Brain microvascular endothelial cell (primary cell): ENCODE data around the gene PEX14.
"Not testable (repeated sequence)": the region's sequence is repeated elsewhere in the genome, so short reads cannot be mapped to it uniquely, and the experiment has no call there.

Experiments
- DNase-seq: peaks from one replicate; pipeline ENCODE4 v3.0.0-alpha.2; 2020
- H3K27ac ChIP-seq: fragments of 250-450 bp; sonication (Bioruptor Pico); 2 replicates; pipeline ENCODE4 v1.5.1; 2020; ENCODE audit warnings: mild to moderate bottlenecking, moderate library complexity
- H3K27me3 ChIP-seq: fragments of 250-450 bp; sonication (Bioruptor Pico); replicated peaks from 2 replicates; pipeline ENCODE4 v1.5.1; 2020; ENCODE audit warnings: mild to moderate bottlenecking
- H3K36me3 ChIP-seq: fragments of 250-450 bp; sonication (Bioruptor Pico); replicated peaks from 2 replicates; pipeline ENCODE4 v1.5.1; 2020; ENCODE audit warnings: mild to moderate bottlenecking
- H3K4me3 ChIP-seq: 2 replicates; pipeline ENCODE4 v1.5.1; 2011; ENCODE audit warnings: low read depth, mild to moderate bottlenecking, control low read depth, low read length, moderate library complexity
- CTCF ChIP-seq: IDR thresholded peaks from 2 replicates; pipeline ENCODE4 v1.5.1; 2011; ENCODE audit warnings: low read depth, mild to moderate bottlenecking, moderate library complexity, low read length, control low read depth, inconsistent platforms; ENCODE audit errors: missing control alignments
- in situ Hi-C: cut with HindIII; loops from 2 replicates; pipeline ENCODE4 v1.10.0; 2017; ENCODE audit warnings: low sequenced_read_pairs, low pct_ligation_motif_present

The PEX14 gene

GRCh38 chr1:10472220-10473144 lies 2.3 kb upstream of the PEX14 start, which contains the start of gene DFFA:
Gene DFFA, minus strand, starts transcription at chr1:10472529. Its CDS starts 71 bp downstream, at chr1:10472458.
- no peak for TF ChIP-seq CTCF
- Histone ChIP-seq H3K27ac (peak within 1 kb of the TSS; percentile 49), H3K36me3 (peaks cover 8% of the 10 kb centered on the region), H3K4me3 (peak within 1 kb of the TSS; percentile 82), H3K27me3 (no peaks in the 10 kb centered on the region)
- in situ Hi-C loops = no loop called here
- DNase-seq = peak; percentile 98

GRCh38 chr1:10473145-10473765 lies 1.5 kb upstream of the PEX14 start:
- DNase-seq = no peak
- TF ChIP-seq CTCF = no peak
- H3K36me3 ChIP-seq = peaks cover 2% of the 10 kb centered on the region
- H3K4me3 ChIP-seq = no peak overlapping the region
- in situ Hi-C loops = no loop called here
- H3K27me3 ChIP-seq = no peaks in the 10 kb centered on the region
- no peak overlapping the region for H3K27ac ChIP-seq

GRCh38 chr1:10474309-10474612 lies 489 bp upstream of the PEX14 start:
- H3K36me3 ChIP-seq, H3K27ac ChIP-seq, DNase-seq, H3K27me3 ChIP-seq, in situ Hi-C loops: not testable (repeated sequence)
- H3K4me3 ChIP-seq = peak overlapping the region; percentile 90

- no peaks in the 10 kb centered on the region for H3K27me3 ChIP-seq
- no peak overlapping the region for H3K27ac ChIP-seq
Measured at GRCh38 chr1:10475510-10475909, 760 bp downstream of the PEX14 start.

GRCh38 chr1:10479296-10479695 lies 4.5 kb downstream of the PEX14 start:
- no peak for TF ChIP-seq CTCF
- Histone ChIP-seq H3K27me3 (no peaks in the 10 kb centered on the region), H3K4me3 (no peak overlapping the region), H3K27ac (no peak overlapping the region), H3K36me3 (no peaks in the 10 kb centered on the region)
- DNase-seq = no peak
- in situ Hi-C loops = no loop called here

More at GRCh38 chr1:10475510-10475909, 760 bp downstream of the PEX14 start:
- DNase-seq = no peak
- peak overlapping the region; percentile 90 for H3K4me3 ChIP-seq
- no peaks in the 10 kb centered on the region for H3K36me3 ChIP-seq
- TF ChIP-seq CTCF = no peak
- in situ Hi-C loops = no loop called here

GRCh38 chr1:10480614-10481013 lies 5.9 kb downstream of the PEX14 start:
- TF ChIP-seq CTCF = no peak
- Histone ChIP-seq H3K27ac (no peak overlapping the region), H3K27me3 (no peaks in the 10 kb centered on the region), H3K36me3 (no peaks in the 10 kb centered on the region), H3K4me3 (no peak overlapping the region)
- no peak for DNase-seq
- in situ Hi-C loops = no loop called here
